HepG2 (cell line): Measurements from ENCODE around the gene BBS1.

Experiments
- ELF1 ChIP-seq: sonication (generic); formaldehyde crosslinking; IDR thresholded peaks from 2 replicates; pipeline ENCODE4 v1.4.0; 2020; ENCODE audit warnings: missing genetic modification reagents
- EP300 ChIP-seq, 3 experiments: sonication (generic) in 1 of 3; formaldehyde crosslinking in 1 of 3; IDR thresholded peaks; 2 replicates each; pipeline versions ENCODE4 v1.5.1 to v1.6.1; 2011 to 2020; ENCODE audit warnings: low read depth in 2 of 3, low read length in 2 of 3, borderline replicate concordance in 1 of 3, improper control_type of control experiment in 1 of 3, mild to moderate bottlenecking in 1 of 3, missing genetic modification reagents in 1 of 3, moderate library complexity in 1 of 3
- MAFF ChIP-seq: IDR thresholded peaks from 2 replicates; pipeline ENCODE4 v1.6.1; 2011; ENCODE audit warnings: low read depth, low read length, improper control_type of control experiment
- MATR3 ChIP-seq: sonication (generic); formaldehyde crosslinking; IDR thresholded peaks from 2 replicates; pipeline ENCODE4 v1.4.0; 2020; ENCODE audit warnings: missing genetic modification reagents
- RFX5 ChIP-seq: IDR thresholded peaks from 2 replicates; pipeline ENCODE4 v1.6.1; 2011; ENCODE audit warnings: low read depth, low read length, improper control_type of control experiment
- SMARCE1 ChIP-seq: fragments of 450-650 bp; IDR thresholded peaks from 2 replicates; pipeline ENCODE4 v1.6.1; 2017; ENCODE audit warnings: borderline replicate concordance
- SNRNP70 ChIP-seq: fragments of 200-400 bp; formaldehyde crosslinking; IDR thresholded peaks from 2 replicates; pipeline ENCODE4 v1.6.1; 2017; ENCODE audit warnings: mild to moderate bottlenecking, low read depth, low read length, moderate library complexity
- SRF ChIP-seq: IDR thresholded peaks from 2 replicates; pipeline ENCODE4 v1.6.1; 2011; ENCODE audit warnings: mild to moderate bottlenecking, low read depth, low read length, moderate library complexity
- THAP7 ChIP-seq: sonication (generic); formaldehyde crosslinking; IDR thresholded peaks from 2 replicates; pipeline ENCODE4 v1.8.1; 2023; ENCODE audit warnings: mild to moderate bottlenecking, missing genetic modification reagents
- ZFP1 ChIP-seq: IDR thresholded peaks from 2 replicates; pipeline ENCODE4 v1.6.1; 2016
- ZNF10 ChIP-seq: sonication (generic); formaldehyde crosslinking; IDR thresholded peaks from 2 replicates; pipeline ENCODE4 v1.4.0; 2020; ENCODE audit warnings: mild to moderate bottlenecking, low read depth, missing genetic modification reagents, borderline replicate concordance
- ZNF652 ChIP-seq: IDR thresholded peaks from 2 replicates; pipeline ENCODE4 v1.6.1; 2016; ENCODE audit warnings: low read depth, borderline replicate concordance
- TF ChIP-seq, protein P1 (sequence below): sonication (generic); formaldehyde crosslinking; IDR thresholded peaks from 2 replicates; pipeline ENCODE4 v1.4.0; 2020; ENCODE audit warnings: mild to moderate bottlenecking, missing genetic modification reagents

DNA sequence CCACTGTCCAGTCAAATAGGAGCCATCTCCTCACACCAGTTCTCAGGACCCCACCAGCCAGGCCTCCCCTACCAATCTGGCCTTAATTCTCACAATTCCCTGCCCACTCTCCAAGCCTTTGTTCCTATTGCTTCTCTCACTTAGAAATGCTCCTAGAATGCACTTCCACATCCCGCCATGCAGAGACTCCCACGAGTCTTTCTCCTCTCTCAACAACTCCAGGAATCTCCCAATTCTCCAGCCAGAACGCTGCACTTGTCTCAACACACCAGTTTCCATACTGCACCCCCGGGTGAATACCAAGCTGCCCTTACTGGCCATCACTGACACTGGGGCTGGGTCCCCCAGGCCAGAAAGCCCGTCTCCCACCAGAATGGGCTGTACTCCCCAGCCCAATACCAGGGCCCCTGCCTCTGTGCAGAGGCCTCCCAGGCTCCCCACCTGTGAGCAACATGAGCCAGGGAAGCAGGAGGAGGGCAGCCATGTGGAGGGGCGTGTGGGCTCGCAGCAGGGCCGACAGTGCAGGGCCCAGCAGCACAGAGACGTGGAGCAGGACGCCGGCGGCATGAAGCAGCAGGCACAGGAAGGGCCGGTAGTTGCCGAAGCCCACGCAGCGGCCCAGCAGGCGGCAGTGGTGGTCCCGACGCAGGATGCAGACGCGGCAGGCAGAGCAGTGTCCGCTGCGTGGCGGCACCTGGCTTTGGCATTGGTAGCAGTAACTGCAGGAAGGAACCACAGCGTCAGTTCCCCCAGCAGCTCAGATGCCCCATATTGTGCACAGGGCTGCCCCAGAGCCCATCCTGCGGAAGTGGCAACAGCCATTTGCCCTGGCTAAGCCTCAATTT is 33.0 kb downstream of the BBS1 start:
- TF ChIP-seq ZFP1 (CRISPR knock-in tag) (no peak), ZNF652 (CRISPR knock-in tag) (no peak), ELF1 (CRISPR knock-in tag) (no peak), SMARCE1 (no peak), ZNF10 (CRISPR knock-in tag) (no peak), MATR3 (CRISPR knock-in tag) (no peak), THAP7 (CRISPR knock-in tag) (no peak), RFX5 (no peak), EP300 (IDR thresholded peaks at IDR 0.05; ENCODE audit: low read depth in 2 of 2, low read length in 2 of 2) (no peak), EP300 (CRISPR knock-in tag; IDR thresholded peaks at IDR 0.05; ENCODE audit: borderline replicate concordance) (no peak), SRF (no peak), SNRNP70 (no peak), MAFF (no peak)
- TF ChIP-seq, protein P1, sequence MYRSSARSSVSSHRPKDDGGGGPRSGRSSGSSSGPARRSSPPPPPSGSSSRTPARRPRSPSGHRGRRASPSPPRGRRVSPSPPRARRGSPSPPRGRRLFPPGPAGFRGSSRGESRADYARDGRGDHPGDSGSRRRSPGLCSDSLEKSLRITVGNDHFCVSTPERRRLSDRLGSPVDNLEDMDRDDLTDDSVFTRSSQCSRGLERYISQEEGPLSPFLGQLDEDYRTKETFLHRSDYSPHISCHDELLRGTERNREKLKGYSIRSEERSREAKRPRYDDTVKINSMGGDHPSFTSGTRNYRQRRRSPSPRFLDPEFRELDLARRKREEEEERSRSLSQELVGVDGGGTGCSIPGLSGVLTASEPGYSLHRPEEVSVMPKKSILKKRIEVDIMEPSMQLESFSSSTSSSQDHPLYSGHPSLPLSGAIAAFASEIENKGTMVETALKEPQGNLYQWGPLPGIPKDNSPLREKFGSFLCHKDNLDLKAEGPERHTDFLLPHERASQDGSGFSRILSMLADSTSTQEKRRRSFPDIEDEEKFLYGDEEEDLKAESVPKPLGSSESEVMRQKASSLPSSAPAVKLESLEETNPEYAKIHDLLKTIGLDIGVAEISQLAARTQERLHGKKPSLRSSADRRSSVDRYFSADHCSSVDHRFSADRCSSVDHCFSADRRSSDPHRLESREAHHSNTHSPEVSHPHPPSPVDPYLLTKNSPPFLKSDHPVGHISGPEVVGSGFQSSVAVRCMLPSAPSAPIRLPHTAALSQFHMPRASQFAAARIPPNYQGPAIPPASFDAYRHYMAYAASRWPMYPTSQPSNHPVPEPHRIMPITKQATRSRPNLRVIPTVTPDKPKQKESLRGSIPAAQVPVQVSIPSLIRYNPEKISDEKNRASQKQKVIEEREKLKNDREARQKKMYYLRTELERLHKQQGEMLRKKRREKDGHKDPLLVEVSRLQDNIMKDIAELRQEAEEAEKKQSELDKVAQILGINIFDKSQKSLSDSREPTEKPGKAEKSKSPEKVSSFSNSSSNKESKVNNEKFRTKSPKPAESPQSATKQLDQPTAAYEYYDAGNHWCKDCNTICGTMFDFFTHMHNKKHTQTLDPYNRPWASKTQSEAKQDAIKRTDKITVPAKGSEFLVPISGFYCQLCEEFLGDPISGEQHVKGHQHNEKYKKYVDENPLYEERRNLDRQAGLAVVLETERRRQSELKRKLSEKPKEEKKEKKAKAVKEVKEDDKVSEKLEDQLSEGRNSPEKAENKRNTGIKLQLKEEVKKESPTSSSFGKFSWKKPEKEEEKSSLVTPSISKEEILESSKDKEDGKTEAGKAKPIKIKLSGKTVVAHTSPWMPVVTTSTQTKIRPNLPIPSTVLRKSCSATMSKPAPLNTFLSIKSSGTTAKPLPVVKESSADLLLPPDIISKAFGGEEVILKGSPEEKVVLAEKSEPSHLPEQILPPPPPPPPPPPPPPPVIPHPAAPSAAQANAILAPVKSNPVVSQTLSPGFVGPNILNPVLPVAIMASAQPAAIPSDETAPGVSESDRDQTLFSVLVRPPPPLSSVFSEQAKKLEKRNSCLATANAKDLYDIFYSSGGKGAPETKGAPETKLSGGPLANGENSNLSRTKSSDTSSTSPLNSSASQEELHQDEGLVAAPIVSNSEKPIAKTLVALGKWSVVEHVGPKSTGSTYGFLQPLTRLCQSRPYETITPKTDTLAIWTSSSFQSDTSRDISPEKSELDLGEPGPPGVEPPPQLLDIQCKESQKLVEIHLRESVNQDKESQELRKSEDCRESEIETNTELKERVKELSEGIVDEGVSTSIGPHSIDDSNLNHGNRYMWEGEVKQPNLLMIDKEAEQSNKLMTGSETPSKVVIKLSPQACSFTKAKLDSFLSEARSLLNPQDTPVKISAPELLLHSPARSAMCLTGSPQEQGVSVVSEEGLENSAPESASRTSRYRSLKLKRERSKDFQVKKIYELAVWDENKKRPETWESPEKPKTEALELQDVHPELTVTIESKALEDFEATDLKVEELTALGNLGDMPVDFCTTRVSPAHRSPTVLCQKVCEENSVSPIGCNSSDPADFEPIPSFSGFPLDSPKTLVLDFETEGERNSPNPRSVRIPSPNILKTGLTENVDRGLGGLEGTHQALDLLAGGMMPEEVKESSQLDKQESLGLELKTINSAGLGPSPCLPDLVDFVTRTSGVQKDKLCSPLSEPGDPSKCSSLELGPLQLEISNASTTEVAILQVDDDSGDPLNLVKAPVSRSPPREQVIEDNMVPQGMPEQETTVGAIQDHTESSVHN (CRISPR knock-in tag), result no peak
